SW480 (cell line): ENCODE data around the gene CUX1.
"Not testable (repeated sequence)": the region's sequence is repeated elsewhere in the genome, so short reads cannot be mapped to it uniquely, and the experiment has no call there.

Experiments used
- DNase-seq: peaks from one replicate; pipeline ENCODE4 v3.0.0-alpha.2; 2016; ENCODE audit warnings: low spot score

CUX1 gene

GRCh38 chr7:101792682-101793071, 24.7 kb upstream of the CUX1 start:
- DNase-seq: not testable (repeated sequence)

- no peak for DNase-seq
Observed at GRCh38 chr7:101795461-101795860, 22.0 kb upstream of the CUX1 start.

- DNase-seq: not testable (repeated sequence)
Observed at GRCh38 chr7:101798173-101798572, 19.3 kb upstream of the CUX1 start.

GRCh38 chr7:101803203-101804087, 14.0 kb upstream of the CUX1 start:
- no peak for DNase-seq

- DNase-seq: no peak
Observed at GRCh38 chr7:101804088-101804963, 13.1 kb upstream of the CUX1 start.

- DNase-seq: peak; percentile 58
Observed at GRCh38 chr7:101804967-101805366, 12.5 kb upstream of the CUX1 start.

- no peak for DNase-seq
Observed at GRCh38 chr7:101812595-101812994, 4.8 kb upstream of the CUX1 start.

GRCh38 chr7:101813402-101814019, 3.9 kb upstream of the CUX1 start:
- DNase-seq: no peak

GRCh38 chr7:101814081-101814990, 3.1 kb upstream of the CUX1 start:
- DNase-seq: peak; percentile 91

GRCh38 chr7:101814991-101815825, 2.2 kb upstream of the CUX1 start:
- peak; percentile 65 for DNase-seq

GRCh38 chr7:101815826-101816594, 1.4 kb upstream of the CUX1 start:
- DNase-seq: peak; percentile 96

- peak; percentile 77 for DNase-seq
Observed at GRCh38 chr7:101816595-101817470, 593 bp upstream of the CUX1 start.

GRCh38 chr7:101818287-101819071, 1.1 kb downstream of the CUX1 start:
- DNase-seq: no peak

- no peak for DNase-seq
Observed at GRCh38 chr7:101819183-101819582, 1.8 kb downstream of the CUX1 start.

- no peak for DNase-seq
Observed at GRCh38 chr7:101819913-101820522, 2.6 kb downstream of the CUX1 start.

- DNase-seq: no peak
Observed at GRCh38 chr7:101820703-101821102, 3.3 kb downstream of the CUX1 start.

GRCh38 chr7:101822632-101823031, 5.2 kb downstream of the CUX1 start:
- not testable (repeated sequence) for DNase-seq
